ENCODE measurements around the gene DPH6. TPM values are rescaled to one million over a fixed set of nuclear protein-coding genes. Genes with fewer than 3 reads are reported as not detected.

Gene DPH6
- polyA plus RNA-seq, 1 experiment: 9.9 TPM

DNA sequence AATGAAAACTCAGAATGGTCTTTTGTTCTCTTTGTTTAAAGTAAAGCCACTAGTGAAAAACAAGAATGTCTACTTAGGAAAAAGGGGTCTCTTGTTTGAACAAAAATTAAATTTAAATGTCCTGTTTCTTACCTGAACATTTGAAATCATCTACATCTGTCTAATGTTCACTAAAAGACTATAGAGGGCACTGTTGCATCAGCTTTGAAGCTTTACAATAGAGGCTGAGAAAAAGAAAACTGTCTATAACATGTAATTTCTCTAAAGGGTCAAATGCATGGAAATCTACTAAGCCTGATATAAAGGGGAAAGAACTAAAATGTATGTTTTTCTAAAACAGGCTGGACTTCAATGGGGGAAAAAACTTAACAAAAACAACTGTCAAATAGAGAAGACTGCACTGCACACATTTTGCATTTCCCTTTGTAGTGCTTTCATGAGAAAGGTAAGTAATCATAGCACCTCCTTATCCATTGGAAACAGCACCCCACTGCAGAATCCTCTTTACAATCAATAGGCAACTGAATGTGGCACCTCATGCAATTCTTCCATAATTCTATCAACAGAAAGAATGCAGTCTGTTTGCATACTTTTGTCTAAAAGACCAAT is 26.3 kb downstream of the DPH6 start:
- Histone ChIP-seq H3K36me3 (ENCODE audit: control insufficient read depth, insufficient read depth, low read length) (no peaks in the 10 kb centered on the region), H3K4me3 (ENCODE audit: low read depth, low read length) (no peak overlapping the region), H3K27me3 (ENCODE audit: control insufficient read depth, insufficient read depth, low read length) (no peaks in the 10 kb centered on the region)
- ChIA-PET POLR2A (no interaction called here), CTCF (interaction anchor here (0.6 to 1.7 kb wide), 4 partner anchors 20 to 869 kb away, joined by 3 to 5 read pairs (median 3); no protein-coding TSS in a partner anchor)
- peak; percentile 53 for TF ChIP-seq CTCF (IDR thresholded peaks at IDR 0.05; ENCODE audit: insufficient read depth, low read depth, low read length)
- DNase-seq (ENCODE audit: low read depth): no peak

DNA sequence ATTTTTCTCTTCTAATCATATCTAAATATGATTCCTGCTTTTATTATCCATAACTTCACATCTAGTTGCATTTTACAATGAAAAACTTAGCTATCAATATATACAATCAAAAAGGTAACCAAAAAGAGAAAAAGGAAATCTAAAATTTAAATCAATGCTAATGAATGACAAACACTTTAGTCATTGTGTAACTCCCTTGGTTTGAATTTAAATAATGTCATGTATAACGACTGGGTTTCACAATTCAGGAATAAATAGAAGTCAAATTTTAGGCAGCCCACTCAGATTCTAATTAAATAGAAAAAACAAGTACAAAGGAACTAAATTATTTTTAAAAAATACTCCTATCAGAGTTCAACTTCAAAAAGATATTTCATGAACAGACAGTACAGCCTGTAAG is 26.9 kb downstream of the DPH6 start:
- ChIA-PET CTCF (interaction anchor here (0.5 to 1.4 kb wide), 5 partner anchors 21 to 1616 kb away, joined by 3 to 5 read pairs (median 3); no protein-coding TSS in a partner anchor), POLR2A (interaction anchor here (0.6 kb wide), 1 partner anchor 14 kb away, joined by 3 read pairs; no protein-coding TSS in a partner anchor)
- no peak for DNase-seq (ENCODE audit: low read depth)
- H3K4me3 ChIP-seq (ENCODE audit: low read depth, low read length): no peak overlapping the region
- no peaks in the 10 kb centered on the region for H3K27me3 ChIP-seq (ENCODE audit: control insufficient read depth, insufficient read depth, low read length)
- TF ChIP-seq CTCF (IDR thresholded peaks at IDR 0.05; ENCODE audit: insufficient read depth, low read depth, low read length): no peak
- H3K36me3 ChIP-seq (ENCODE audit: control insufficient read depth, insufficient read depth, low read length): no peaks in the 10 kb centered on the region

GRCh38 chr15:35514759-35515158 is 31.2 kb downstream of the DPH6 start:
- TF ChIP-seq CTCF (IDR thresholded peaks at IDR 0.05; ENCODE audit: insufficient read depth, low read depth, low read length): no peak
- POLR2A ChIA-PET: interaction anchor here (0.6 kb wide), 2 partner anchors 434 to 535 kb away, joined by 3 read pairs; no protein-coding TSS in a partner anchor
- CTCF ChIA-PET: interaction anchor here (0.6 to 1.1 kb wide), 2 partner anchors 71 to 323 kb away, joined by 3 read pairs; no protein-coding TSS in a partner anchor
- DNase-seq (ENCODE audit: low read depth): peak; percentile 7
- H3K4me3 ChIP-seq (ENCODE audit: low read depth, low read length): no peak overlapping the region
- H3K27me3 ChIP-seq (ENCODE audit: control insufficient read depth, insufficient read depth, low read length): no peaks in the 10 kb centered on the region
- H3K36me3 ChIP-seq (ENCODE audit: control insufficient read depth, insufficient read depth, low read length): no peaks in the 10 kb centered on the region

DNA sequence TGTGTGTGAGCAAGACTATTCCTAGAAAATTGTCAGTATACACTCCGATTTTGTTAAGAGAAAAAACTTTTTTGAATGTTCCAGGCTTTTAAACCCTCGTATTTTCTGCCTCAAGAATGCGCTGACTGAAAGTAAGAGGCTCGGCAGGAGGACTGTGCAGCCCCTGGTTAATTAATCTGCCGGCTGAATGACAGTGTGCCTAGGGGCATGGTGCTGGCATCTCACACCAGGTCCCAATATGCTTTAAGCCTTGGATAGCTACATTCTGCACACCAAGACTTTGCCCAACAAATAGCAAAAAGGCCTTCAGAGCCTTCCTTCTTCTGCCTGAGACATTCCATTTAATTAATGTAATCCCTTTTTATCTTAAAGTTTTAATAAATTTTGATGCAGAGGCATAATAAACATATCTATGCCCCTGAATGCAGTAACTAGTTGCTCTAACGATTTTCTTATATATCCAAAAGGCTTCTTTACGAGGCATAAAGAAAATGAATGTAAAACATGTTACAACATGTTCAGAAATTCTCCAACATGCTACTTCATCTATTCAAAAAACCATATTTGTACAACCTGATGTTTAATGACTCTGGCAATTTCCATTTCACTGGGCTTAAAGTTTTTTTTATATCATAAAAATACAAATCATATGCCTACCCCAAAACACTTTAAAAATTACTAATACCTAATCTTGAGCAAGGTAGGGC is 37.9 kb downstream of the DPH6 start:
- no peak for TF ChIP-seq CTCF (IDR thresholded peaks at IDR 0.05; ENCODE audit: insufficient read depth, low read depth, low read length)
- CTCF ChIA-PET: no interaction called here

DNA sequence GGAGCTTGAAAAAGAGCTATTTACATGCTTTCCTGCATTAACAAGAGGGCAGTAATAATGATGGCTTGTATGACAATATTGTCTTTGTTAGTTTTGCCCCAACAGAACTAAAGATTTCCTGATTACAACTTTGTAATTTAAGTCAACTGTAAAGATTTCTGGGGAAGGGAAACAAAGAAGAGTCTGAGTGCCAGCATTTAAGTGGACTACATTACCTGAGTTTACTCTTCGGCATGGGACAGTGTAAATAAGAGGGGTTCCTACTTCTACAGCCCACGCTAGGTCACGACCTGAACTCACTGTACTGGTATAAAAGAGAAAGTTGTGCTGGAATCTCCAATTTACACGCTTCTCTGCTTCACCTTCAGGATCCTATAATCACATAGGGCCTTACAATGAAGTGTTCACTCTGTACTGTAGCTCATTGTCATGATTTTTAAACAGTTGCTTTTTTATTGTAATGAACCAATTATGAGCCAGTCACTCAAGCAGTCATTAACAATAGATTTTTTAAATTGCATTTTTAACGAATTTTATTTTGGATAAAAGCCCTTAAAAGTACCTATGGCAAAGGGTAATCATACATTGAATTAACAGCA is 39.6 kb downstream of the DPH6 start:
- ChIA-PET CTCF (no interaction called here), POLR2A (no interaction called here)
- no peak overlapping the region for H3K4me3 ChIP-seq (ENCODE audit: low read depth, low read length)
- DNase-seq (ENCODE audit: low read depth): no peak
- H3K36me3 ChIP-seq (ENCODE audit: control insufficient read depth, insufficient read depth, low read length): no peaks in the 10 kb centered on the region
- TF ChIP-seq CTCF (IDR thresholded peaks at IDR 0.05; ENCODE audit: insufficient read depth, low read depth, low read length): no peak
- no peaks in the 10 kb centered on the region for H3K27me3 ChIP-seq (ENCODE audit: control insufficient read depth, insufficient read depth, low read length)

More for the DNA sequence above, 37.9 kb downstream of the DPH6 start:
- Histone ChIP-seq H3K4me3 (ENCODE audit: low read depth, low read length) (no peak overlapping the region), H3K36me3 (ENCODE audit: control insufficient read depth, insufficient read depth, low read length) (no peaks in the 10 kb centered on the region), H3K27me3 (ENCODE audit: control insufficient read depth, insufficient read depth, low read length) (no peaks in the 10 kb centered on the region)
- POLR2A ChIA-PET: no interaction called here
- no peak for DNase-seq (ENCODE audit: low read depth)
